IMR-90 (cell line): ENCODE measurements around the gene ULK1. TPM values are rescaled to one million over a fixed set of nuclear protein-coding genes. Genes with fewer than 3 reads are reported as not detected.

Experiments
- ATAC-seq: fragments of 200-7000 bp; cut with Tn5 transposase; 2 replicates; pipeline ENCODE4 v1.9.1; 2020; ENCODE audit warnings: low read depth, mild to moderate bottlenecking, moderate library complexity
- BruUV-seq: library from RNA; stranded (reverse); fragments of 400-500 nt; replicated peaks from 2 replicates; lab custom pipeline; 2021; lab: Mats Ljungman, UMichigan
- CTCF ChIA-PET: fragments of 300-600 bp; formaldehyde crosslinking; extraction: SDS; loops from one replicate; lab custom pipeline; 2021; ENCODE audit warnings: antibody characterized with exemption; lab: Yijun Ruan, JAX
- POLR2A ChIA-PET: fragments of 300-600 bp; sonication (Branson Sonifier 250); formaldehyde crosslinking; loops from one replicate; lab custom pipeline; 2022; ENCODE audit warnings: antibody characterized with exemption; ENCODE audit not compliant: unreplicated experiment; lab: Charles Lee
- DNase-seq: peaks from one replicate; pipeline ENCODE4 v3.0.0; 2013
- H2AFZ ChIP-seq: replicated peaks from 2 replicates; pipeline ENCODE3; 2013; ENCODE audit warnings: low read length, mild to moderate bottlenecking; ENCODE audit not compliant: poor library complexity
- H2AK5ac ChIP-seq: 2 replicates; pipeline ENCODE4 v1.6.1; 2013; ENCODE audit warnings: low read depth, low read length, inconsistent platforms
- H2AK9ac ChIP-seq: replicated peaks from 2 replicates; pipeline ENCODE3; 2013; ENCODE audit warnings: mild to moderate bottlenecking, low read depth, low read length, moderate library complexity; ENCODE audit not compliant: poor library complexity
- H2BK120ac ChIP-seq: 2 replicates; pipeline ENCODE4 v1.6.1; 2013; ENCODE audit warnings: low read depth, low read length, inconsistent platforms
- H2BK15ac ChIP-seq: 3 replicates; pipeline ENCODE4 v1.6.1; 2013; ENCODE audit warnings: low read depth, low read length, inconsistent platforms
- H2BK20ac ChIP-seq: 2 replicates; pipeline ENCODE4 v1.6.1; 2013; ENCODE audit warnings: low read depth, mild to moderate bottlenecking, inconsistent platforms, low read length, moderate library complexity
- H2BK5ac ChIP-seq: 2 replicates; pipeline ENCODE4 v1.6.1; 2013; ENCODE audit warnings: mild to moderate bottlenecking, low read depth, low read length, inconsistent platforms; ENCODE audit not compliant: poor library complexity, severe bottlenecking
- H3K14ac ChIP-seq: replicated peaks from 2 replicates; pipeline ENCODE4 v1.6.1; 2013; ENCODE audit warnings: low read depth, low read length, inconsistent platforms
- H3K18ac ChIP-seq: 2 replicates; pipeline ENCODE4 v1.6.1; 2013; ENCODE audit warnings: low read depth, low read length, control low read depth
- H3K23ac ChIP-seq: 2 replicates; pipeline ENCODE4 v1.6.1; 2013; ENCODE audit warnings: low read depth, low read length, inconsistent platforms
- H3K27ac ChIP-seq: 2 replicates; pipeline ENCODE4 v1.5.1; 2013; ENCODE audit warnings: mild to moderate bottlenecking, control low read depth, low read length; ENCODE audit not compliant: insufficient read depth
- H3K27me3 ChIP-seq: 2 replicates; pipeline ENCODE4 v1.6.1; 2013; ENCODE audit warnings: low read length; ENCODE audit not compliant: control insufficient read depth, insufficient read depth
- H3K36me3 ChIP-seq: 2 replicates; pipeline ENCODE4 v1.6.1; 2013; ENCODE audit warnings: low read length, mixed read lengths; ENCODE audit not compliant: control insufficient read depth, insufficient read depth
- H3K4ac ChIP-seq: 2 replicates; pipeline ENCODE4 v1.6.1; 2013; ENCODE audit warnings: low read depth, low read length, inconsistent platforms
- H3K4me1 ChIP-seq: 2 replicates; pipeline ENCODE4 v1.6.1; 2013; ENCODE audit warnings: low read length, mixed read lengths; ENCODE audit not compliant: control insufficient read depth, insufficient read depth
- H3K4me2 ChIP-seq: 2 replicates; pipeline ENCODE4 v1.6.1; 2013; ENCODE audit warnings: low read depth, mild to moderate bottlenecking, control low read depth, low read length, moderate library complexity
- H3K4me3 ChIP-seq: 2 replicates; pipeline ENCODE4 v1.5.1; 2013; ENCODE audit warnings: low read depth, mild to moderate bottlenecking, control low read depth, low read length, moderate library complexity; ENCODE audit not compliant: insufficient read depth
- H3K56ac ChIP-seq: 2 replicates; pipeline ENCODE4 v1.6.1; 2013; ENCODE audit warnings: low read length, inconsistent platforms; ENCODE audit not compliant: insufficient read depth; ENCODE audit errors: extremely low read depth
- H3K79me1 ChIP-seq, 2 experiments: 2 replicates each; pipeline ENCODE4 v1.6.1; 2013; ENCODE audit warnings: low read length in 2 of 2, inconsistent platforms in 1 of 2, low read depth in 1 of 2
- H3K9ac ChIP-seq: 2 replicates; pipeline ENCODE4 v1.6.1; 2013; ENCODE audit warnings: low read depth, low read length, control low read depth
- H3K9me1 ChIP-seq: 2 replicates; pipeline ENCODE4 v1.6.1; 2013; ENCODE audit warnings: low read length, inconsistent platforms; ENCODE audit not compliant: insufficient read depth
- H3K9me3 ChIP-seq: 2 replicates; pipeline ENCODE4 v1.6.1; 2013; ENCODE audit warnings: low read length; ENCODE audit not compliant: control insufficient read depth, insufficient read depth
- H4K20me1 ChIP-seq: 2 replicates; pipeline ENCODE4 v1.6.1; 2013; ENCODE audit warnings: low read length, inconsistent platforms; ENCODE audit not compliant: insufficient read depth
- H4K5ac ChIP-seq: 2 replicates; pipeline ENCODE4 v1.6.1; 2013; ENCODE audit warnings: mild to moderate bottlenecking, low read depth, low read length, control low read depth
- H4K8ac ChIP-seq, 2 experiments: 2 replicates each; pipeline ENCODE4 v1.6.1; 2013; ENCODE audit warnings: low read depth in 2 of 2, low read length in 2 of 2, control low read depth in 1 of 2, inconsistent platforms in 1 of 2
- H4K91ac ChIP-seq: 2 replicates; pipeline ENCODE4 v1.6.1; 2013; ENCODE audit warnings: low read depth, low read length, inconsistent platforms; ENCODE audit not compliant: insufficient read depth
- BHLHE40 ChIP-seq: fragments of 150-350 bp; IDR thresholded peaks from 2 replicates; pipeline ENCODE4 v1.6.1; 2016; ENCODE audit warnings: mild to moderate bottlenecking, low read depth, low read length
- CEBPB ChIP-seq: IDR thresholded peaks from 2 replicates; pipeline ENCODE4 v1.6.1; 2012; ENCODE audit warnings: low read depth, low read length, improper control_type of control experiment
- MAFK ChIP-seq: IDR thresholded peaks from 2 replicates; pipeline ENCODE4 v1.6.1; 2012; ENCODE audit warnings: low read depth, low read length, improper control_type of control experiment
- MXI1 ChIP-seq: IDR thresholded peaks from 2 replicates; pipeline ENCODE4 v1.6.1; 2012; ENCODE audit warnings: low read depth, mild to moderate bottlenecking, low read length, moderate library complexity, borderline replicate concordance
- whole genome bisulfite sequencing, 2 experiments: methylation state at CpG; one replicate each; pipeline versions ENCODE4 v1.1.5 to v1.1.7; 2013; ENCODE audit warnings: missing lambda C conversion rate in 2 of 2; ENCODE audit not compliant: insufficient read length in 1 of 2; ENCODE audit errors: extremely low coverage in 2 of 2; 5-methylcytosine and 5-hydroxymethylcytosine counted together
- dilution Hi-C: fragments of 300-500 bp; cut with HindIII; formaldehyde crosslinking; loops from one replicate; pipeline ENCODE4 v1.14.3; 2018; ENCODE audit warnings: low sequenced_read_pairs; ENCODE audit not compliant: unreplicated experiment
- in situ Hi-C: fragments of 300-500 bp; cut with MboI; formaldehyde crosslinking; loops from 3 replicates; pipeline ENCODE4 v1.14.3; 2019; ENCODE audit warnings: low sequenced_read_pairs, inconsistent platforms, mixed read lengths
- intact Hi-C: fragments of 100-400 bp; cut with micrococcal nuclease; formaldehyde crosslinking; loops from 2 replicates; pipeline ENCODE4 v1.10.0; 2022
- polyA plus RNA-seq, 3 experiments: library from polyadenylated mRNA; depleted of rRNA; stranded (reverse); fragments of >200 nt; gene quantifications; 2 replicates each; pipeline ENCODE4 v1.2.3, GENCODE V29; 2012; ENCODE audit warnings: low replicate concordance in 1 of 3
- total RNA-seq: library from RNA; depleted of rRNA; stranded (reverse); fragments of >200 nt; gene quantifications from 2 replicates; pipeline ENCODE4 v1.2.3, GENCODE V29; 2012
- TF ChIP-seq, protein P1 (sequence below): fragments of 150-350 bp; IDR thresholded peaks from 2 replicates; pipeline ENCODE4 v1.6.1; 2017; ENCODE audit warnings: mild to moderate bottlenecking, antibody characterized with exemption, low read length, low read depth
- TF ChIP-seq, protein P2 (sequence below): fragments of 150-350 bp; IDR thresholded peaks from 2 replicates; pipeline ENCODE4 v1.6.1; 2016; ENCODE audit warnings: low read depth, mild to moderate bottlenecking, low read length, moderate library complexity, borderline replicate concordance

ULK1 gene
- total and polyA plus RNA-seq, 2 of the 4 experiments (the other 2 are of a cell fraction), result 1.8 to 19.2 TPM

DNA sequence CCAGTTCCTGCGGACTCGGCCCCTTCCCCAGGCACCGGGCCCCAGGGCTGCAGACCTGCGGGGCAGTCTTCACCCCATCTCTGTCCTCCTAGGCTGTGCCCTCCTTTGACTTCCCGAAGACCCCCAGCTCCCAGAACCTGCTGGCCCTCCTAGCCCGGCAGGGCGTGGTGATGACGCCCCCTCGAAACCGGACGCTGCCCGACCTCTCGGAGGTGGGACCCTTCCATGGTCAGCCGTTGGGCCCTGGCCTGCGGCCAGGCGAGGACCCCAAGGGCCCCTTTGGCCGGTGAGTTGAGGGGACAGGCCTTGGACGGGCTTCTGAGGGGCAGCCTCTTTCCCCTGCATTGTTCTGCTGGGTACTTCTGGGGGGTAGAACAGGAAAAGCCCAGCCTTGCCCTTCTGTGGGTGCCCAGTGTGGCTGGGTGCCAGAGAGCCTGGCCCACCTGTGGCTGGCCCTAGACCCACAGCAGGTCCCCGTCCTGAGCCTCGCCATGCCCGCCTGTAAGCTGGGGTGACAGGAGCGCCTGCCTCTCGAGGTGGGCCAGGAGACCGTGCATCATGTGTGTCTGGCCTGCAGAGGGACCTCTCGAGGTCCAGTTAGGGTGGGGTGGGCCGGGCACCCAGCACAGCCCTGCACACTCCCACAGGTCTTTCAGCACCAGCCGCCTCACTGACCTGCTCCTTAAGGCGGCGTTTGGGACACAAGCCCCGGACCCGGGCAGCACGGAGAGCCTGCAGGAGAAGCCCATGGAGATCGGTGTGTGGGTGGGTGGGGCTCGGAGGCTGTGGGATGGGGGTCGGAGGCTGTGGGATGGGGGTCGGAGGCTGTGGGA is 22.1 kb downstream of the ULK1 start (continued):
- TF ChIP-seq, protein P1, sequence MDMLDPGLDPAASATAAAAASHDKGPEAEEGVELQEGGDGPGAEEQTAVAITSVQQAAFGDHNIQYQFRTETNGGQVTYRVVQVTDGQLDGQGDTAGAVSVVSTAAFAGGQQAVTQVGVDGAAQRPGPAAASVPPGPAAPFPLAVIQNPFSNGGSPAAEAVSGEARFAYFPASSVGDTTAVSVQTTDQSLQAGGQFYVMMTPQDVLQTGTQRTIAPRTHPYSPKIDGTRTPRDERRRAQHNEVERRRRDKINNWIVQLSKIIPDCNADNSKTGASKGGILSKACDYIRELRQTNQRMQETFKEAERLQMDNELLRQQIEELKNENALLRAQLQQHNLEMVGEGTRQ, result no peak

DNA sequence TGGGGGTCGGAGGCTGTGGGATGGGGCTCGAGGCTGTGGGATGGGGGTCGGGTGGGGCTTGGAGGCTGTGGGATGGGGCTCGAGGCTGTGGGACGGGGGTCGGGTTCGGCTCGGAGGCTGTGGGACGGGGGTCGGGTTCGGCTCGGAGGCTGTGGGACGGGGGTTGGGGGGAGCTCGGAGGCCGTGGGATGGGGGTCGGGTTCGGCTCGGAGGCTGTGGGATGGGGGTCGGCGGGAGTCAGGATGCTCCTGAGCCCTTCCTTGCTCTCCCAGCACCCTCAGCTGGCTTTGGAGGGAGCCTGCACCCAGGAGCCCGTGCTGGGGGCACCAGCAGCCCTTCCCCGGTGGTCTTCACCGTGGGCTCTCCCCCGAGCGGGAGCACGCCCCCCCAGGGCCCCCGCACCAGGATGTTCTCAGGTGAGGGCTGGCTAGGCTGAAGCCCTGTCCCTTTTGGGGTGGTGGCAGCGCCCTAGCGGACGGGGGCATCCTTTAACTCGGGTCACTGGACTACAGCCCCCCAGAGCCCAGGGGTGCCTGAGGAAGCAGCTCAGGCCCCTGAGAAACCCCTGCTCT is 22.8 kb downstream of the ULK1 start:
- H3K4me1 ChIP-seq, result peaks cover 7% of the 10 kb centered on the region
- 100% methylated on average over 3 of the region's 31 CpGs; no CpG with 5 or more reads in 1 of the 2 experiments for whole genome bisulfite sequencing, 2 experiments
- no peak overlapping the region for H2AFZ ChIP-seq
- no peak overlapping the region for H3K4ac ChIP-seq
- no peak overlapping the region for H2BK15ac ChIP-seq
- no peak overlapping the region for H2AK5ac ChIP-seq
- H4K20me1 ChIP-seq, result peaks cover 2% of the 10 kb centered on the region; the same call in 1 of the 2 replicates
- H3K27me3 ChIP-seq, result no peaks in the 10 kb centered on the region
- intact Hi-C loops (no loop called here), dilution Hi-C loops (no loop called here), in situ Hi-C loops (no loop called here)
- no peak overlapping the region for H2BK5ac ChIP-seq
- no peak overlapping the region for H3K18ac ChIP-seq
- no peaks in the 10 kb centered on the region for H3K9me1 ChIP-seq
- no peak overlapping the region for H3K4me2 ChIP-seq
- no peak overlapping the region for H2BK120ac ChIP-seq
- H4K8ac ChIP-seq, result no peak overlapping the region
- peaks cover 73% of the 10 kb centered on the region for H3K36me3 ChIP-seq
- BruUV-seq, result no TSS peak
- no peak overlapping the region for H3K56ac ChIP-seq
- H3K79me1 ChIP-seq, result 0 out of 4 replicates have a peak, but pooled peaks cover 0 to 7% of the 10 kb centered on the region in 2 experiments
- no peak for TF ChIP-seq BHLHE40
- TF ChIP-seq MAFK, result no peak
- TF ChIP-seq, protein P2, sequence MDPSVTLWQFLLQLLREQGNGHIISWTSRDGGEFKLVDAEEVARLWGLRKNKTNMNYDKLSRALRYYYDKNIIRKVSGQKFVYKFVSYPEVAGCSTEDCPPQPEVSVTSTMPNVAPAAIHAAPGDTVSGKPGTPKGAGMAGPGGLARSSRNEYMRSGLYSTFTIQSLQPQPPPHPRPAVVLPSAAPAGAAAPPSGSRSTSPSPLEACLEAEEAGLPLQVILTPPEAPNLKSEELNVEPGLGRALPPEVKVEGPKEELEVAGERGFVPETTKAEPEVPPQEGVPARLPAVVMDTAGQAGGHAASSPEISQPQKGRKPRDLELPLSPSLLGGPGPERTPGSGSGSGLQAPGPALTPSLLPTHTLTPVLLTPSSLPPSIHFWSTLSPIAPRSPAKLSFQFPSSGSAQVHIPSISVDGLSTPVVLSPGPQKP, result no peak
- no peak for TF ChIP-seq CEBPB
- no peak for TF ChIP-seq MXI1
- no peaks in the 10 kb centered on the region for H3K9me3 ChIP-seq
- DNase-seq (no peak), ATAC-seq (no peak)
- CTCF ChIA-PET, result no interaction called here
- no peak overlapping the region for H4K91ac ChIP-seq
- no peak overlapping the region for H3K14ac ChIP-seq
- no peak overlapping the region for H3K27ac ChIP-seq
- POLR2A ChIA-PET, result no interaction called here
- no peak overlapping the region for H2BK20ac ChIP-seq
- H3K23ac ChIP-seq, result no peak overlapping the region
- H3K4me3 ChIP-seq, result no peak overlapping the region
- no peak overlapping the region for H2AK9ac ChIP-seq
- H3K9ac ChIP-seq, result no peak overlapping the region
- no peak overlapping the region for H4K5ac ChIP-seq
